ENCODE measurements around the gene UMAD1.

Gene UMAD1

DNA sequence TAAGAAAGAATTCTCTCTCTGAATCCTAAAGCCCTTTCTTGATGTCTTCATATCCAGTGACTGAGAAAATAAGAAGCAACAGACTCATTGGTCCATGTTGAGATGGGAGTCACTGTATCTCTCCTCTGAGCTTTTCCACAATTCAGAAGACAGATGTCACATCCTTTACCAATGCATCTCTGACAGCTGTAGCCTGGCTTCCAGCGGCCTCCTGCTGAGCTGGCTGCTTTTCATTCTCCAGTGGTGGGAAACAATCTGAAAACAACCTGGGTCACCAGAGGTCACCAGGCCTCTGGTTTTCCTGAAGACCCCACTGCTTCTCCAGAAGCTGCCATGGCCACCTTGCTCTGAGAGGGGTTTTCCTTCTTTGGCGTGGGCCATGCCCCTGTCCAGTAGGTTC is 96.1 kb downstream of the UMAD1 start:
- no peak for DNase-seq

DNA sequence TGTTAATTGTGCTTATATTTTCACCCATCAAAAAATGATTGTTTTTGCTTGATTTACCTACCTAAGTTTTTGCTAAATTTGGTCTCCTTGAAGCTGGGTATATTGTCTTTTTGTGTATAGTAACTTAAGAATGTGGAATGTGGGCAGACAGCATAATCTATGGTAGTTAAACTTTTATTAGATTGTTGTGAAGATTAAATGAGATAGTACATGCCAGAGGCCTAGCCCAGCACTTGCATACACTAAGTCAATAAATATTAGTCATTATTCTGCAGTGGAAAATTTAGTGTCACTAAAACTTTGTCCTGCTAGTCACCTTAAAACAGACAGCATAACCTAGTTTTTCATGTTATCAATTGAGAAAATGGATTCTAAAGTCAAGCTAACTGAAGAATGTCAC is 97.1 kb downstream of the UMAD1 start:
- no peak for DNase-seq

DNA sequence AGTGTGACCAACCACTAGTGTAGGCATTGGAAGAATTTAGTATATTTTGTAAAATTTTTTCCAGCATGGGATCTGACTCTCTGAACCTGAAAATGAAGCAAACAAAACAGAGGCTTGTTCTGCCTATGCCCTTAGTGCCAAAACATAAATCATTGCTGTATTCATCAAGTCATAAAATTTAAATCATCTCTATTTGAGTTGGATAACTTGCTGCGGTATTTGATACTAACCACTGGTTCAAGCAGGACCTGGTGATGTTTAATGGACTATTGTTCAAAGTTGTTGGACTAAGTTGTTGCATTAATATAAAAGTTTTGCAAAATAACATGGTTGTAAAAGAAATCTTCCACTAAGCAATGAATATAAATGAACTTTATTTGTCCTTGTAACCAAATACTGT is 97.6 kb downstream of the UMAD1 start:
- DNase-seq = no peak

DNA sequence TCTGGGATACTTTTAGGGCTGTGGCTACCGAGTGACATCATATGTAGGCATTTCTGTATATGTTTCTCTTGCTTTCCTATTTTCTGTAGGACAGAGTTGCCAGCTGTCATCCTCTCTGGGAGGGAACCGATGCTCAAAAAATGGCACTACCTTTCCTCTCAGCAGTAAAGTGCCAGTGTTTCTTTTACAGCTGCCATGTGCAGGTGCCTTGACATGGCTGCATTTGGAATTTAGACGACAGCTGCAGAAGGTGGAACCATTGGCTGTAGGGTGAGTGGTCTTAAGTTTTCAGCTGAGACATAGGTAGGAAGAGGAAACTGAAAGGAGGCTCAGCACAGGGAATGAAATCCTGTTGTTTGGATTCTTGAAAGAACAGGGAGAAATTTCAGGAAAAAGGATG is 98.1 kb downstream of the UMAD1 start:
- no peak for DNase-seq

DNA sequence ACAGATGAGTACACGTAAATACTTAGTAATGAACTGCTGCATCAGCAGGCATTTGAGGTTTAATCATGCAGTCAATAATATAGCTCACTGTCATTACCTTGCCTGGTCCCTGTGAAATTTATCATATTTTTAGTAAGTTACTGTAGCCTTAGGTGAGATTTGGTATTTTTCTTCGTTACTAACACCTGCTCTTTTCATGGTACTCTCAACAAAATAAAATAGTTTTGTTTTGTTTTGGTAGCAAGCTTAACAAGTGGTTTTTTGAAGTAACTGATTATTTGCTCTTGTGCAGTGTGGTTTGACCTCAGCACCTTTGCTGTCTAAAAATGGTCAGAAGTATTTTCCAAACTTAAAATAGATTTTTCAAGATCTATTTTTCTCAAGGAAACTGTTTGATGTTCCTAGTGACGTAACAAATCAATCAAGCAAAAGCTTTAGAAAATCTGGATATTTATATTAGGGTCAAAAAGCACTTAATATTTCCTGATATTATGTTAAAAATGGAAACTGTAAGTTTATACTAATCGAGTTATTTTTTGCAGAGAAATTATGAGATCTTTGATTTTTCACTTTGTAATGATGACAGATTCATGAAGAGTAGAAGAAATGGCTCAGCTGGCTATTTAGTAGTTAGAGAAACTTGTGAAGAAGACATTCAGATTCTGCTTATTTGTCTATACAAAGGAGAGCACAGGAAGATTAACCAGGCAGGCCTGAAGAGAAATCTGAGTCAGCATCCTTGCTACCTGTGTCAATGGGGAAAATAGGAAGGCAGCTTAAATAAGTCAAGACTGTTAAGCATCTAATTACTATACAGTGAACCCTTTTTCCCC is 98.9 kb downstream of the UMAD1 start:
- DNase-seq = no peak

DNA sequence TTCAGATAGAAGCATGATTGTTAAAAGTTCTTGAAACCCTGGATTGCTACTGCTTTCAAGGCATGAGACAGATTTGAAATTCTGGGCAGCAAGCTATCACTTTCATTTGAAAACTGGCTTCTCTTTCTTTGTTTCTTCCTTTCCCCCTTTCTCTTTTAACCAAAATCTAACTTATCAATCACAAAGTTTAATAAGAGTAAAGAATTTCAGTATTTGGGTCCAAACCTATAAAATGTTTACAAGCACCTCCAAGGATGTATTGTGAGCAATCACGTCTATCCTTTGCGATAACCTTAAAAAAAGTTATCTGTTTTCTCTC is 99.4 kb downstream of the UMAD1 start:
- DNase-seq = no peak

DNA sequence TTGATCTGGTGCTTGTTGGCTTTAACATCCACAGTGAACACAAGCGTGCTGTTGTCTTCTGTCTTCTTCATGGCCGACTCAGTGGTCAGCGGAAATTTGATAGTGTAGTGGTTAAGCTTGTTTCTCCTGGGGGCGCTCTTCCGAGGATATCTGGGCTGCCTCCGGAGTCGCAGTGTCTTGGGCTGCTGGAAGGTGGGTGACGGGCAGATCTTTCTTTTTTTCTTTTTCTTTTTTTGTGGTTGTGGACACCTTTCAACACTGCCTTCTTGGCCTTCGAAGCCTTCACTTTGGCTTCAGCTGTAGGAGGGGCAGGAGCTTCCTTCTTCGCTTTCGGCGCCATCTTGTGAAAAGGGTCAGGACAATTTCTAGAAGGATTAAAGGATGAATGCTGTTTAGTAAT is 101.7 kb downstream of the UMAD1 start:
- no peak for DNase-seq

DNA sequence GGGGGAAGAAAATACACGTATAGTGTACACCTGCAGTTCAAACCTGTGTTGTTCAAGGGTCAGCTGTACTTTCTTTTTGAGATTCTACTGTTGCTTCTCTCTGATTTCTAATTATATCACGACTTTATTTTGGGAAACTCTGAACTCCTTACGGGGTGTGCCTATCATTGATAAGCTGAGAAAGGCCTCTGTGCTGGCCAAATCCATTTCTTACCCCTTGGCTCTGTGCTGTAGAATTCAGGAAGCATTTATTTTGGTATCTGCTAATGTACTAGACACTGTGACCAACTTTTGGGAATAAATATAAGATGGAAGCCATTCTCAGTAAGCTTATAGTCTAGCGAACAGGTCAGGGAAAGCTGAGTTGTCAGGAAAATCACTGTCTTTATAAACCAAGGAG is 104.7 kb downstream of the UMAD1 start:
- DNase-seq = no peak

DNA sequence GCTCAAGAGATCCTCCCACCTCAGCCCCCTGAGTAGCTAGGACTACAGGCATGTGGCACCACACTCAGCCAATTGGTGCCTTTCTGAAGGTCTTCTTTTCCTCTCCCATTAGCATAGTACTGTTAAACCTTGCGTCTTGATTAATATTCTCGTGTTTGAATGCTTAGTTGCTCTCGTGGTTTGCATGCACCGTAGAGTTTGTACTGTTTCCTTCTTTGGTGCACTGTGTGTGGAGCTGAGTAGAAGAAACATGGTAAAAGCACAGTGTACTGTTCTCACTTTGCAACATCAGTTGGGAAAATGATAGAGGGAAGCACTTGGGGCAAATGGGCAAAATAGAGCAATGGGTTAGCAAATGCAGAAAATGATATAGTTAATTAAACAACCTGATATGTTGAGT is 105.4 kb downstream of the UMAD1 start:
- no peak for DNase-seq

DNA sequence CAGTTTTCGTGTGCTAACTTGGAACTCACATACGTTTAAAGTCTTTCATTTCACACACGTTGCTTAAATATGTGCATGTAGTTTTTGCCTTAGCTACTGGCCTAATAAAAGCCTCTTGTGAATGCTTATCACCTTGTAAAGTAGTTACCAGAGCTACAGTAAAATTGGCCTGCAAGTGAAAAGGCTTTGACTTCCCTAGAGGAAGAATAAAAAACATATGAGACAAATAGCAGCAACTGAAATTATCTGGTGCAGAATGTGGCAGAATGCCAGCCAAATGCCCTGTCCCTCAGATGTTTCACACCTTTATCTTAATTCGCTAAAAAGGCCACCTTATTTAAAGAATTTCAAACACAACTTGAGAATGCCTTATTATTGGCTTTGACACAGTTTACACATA is 105.9 kb downstream of the UMAD1 start:
- no peak for DNase-seq

DNA sequence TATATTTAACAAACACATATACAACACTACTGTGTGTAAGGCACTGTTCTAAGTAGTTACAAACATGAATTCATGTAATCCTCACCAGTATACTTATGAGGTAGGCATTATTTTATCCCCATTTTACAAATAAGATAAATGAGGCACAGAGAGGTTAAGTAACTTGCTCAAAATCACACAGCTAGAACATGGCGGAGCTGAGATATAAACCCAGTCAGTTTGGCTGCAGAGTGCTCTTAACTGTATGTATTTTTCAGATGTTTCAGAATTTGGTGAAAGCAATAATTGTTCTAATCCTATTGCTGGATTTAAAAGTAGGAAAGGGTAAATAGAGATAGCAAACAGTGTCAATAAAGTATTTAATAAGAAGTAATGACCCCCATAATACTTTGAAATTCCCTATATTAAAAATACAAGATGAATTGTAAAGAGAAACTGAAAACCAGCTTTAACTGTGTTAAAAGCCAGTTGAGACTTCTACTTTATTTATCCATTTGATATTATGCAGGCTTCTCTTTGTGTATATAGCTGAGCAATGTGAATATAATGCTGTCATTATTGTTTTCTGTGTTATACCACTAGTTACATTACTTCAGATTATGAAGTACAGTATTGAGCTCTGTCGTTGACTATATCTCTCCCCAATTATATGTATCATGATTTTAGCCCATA is 110.2 kb downstream of the UMAD1 start:
- DNase-seq = no peak

DNA sequence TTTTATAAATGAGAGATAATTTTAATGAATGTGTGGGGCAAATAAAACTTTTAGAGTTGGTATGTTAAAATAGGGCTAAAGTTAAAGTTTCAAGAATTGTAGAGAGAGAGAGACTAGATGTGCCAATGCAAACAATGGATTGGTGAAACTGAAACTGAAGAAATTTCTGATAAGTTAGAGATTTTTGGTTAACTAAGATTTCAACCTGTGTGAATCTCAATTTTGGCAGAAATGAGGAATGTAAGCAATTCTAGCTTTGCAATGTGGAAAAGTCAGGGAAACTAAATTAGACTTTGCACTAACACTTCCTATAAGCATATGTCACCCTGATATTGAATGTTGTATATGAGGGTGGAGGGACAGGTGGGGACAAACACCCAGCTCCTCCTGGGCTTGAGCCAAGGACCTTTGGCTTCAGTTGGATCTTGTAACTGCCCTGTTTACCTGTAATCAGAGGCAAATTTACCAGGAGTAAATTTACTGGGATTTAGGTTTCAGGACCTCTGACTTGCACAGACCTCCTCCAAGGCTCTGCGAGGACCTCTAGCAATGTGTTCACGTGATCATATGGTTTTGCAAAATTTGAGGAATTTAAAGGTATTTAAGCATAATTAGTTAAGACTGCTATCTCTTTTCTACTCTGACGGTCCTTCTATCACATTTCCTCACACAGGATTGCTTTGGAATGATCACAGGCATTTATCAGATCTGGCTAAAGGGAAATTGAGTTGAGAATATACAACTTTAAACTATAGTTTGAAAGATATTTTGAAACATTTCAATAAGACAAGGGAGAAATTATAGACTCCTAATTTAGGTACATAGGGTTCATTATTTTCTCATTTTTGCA is 110.9 kb downstream of the UMAD1 start:
- no peak for DNase-seq

DNA sequence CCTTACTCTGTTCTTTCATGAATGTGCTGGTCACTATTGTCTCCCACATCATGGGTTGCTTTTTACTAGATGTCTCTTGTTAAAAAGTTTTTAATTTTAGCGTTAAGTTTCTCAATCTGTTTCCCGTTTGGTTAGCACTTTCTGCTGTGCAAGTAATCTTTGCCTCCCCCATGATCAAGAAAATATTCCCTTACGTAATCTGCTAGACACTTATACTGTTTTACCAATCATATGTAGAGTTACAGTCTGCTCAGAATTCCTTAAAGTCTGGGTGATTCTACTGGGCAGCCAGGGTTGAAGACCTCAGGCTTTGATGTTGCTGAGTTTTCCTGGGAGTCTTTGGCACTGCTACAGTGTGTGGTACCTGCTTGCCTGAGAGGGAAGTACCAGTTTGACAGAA is 116.0 kb downstream of the UMAD1 start:
- no peak for DNase-seq

DNA sequence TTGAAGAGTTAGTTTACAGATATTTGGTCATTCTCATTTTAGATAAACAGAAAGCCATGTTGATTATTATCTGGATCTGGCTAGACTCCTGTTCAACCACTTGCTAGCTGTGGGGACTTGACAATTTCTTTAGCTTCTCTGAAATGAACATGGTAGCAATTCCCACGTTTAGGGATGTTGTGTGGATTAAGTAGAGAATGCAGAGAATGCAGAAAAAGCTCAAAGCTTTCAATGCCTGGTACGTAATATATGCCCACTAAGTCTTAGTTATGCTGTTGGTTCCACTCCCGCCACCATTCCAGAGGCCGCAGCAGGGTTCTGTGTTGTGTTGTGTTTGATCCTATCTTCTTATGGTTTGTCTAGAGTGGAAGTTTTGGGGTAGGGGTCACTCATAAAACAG is 117.0 kb downstream of the UMAD1 start:
- no peak for DNase-seq

DNA sequence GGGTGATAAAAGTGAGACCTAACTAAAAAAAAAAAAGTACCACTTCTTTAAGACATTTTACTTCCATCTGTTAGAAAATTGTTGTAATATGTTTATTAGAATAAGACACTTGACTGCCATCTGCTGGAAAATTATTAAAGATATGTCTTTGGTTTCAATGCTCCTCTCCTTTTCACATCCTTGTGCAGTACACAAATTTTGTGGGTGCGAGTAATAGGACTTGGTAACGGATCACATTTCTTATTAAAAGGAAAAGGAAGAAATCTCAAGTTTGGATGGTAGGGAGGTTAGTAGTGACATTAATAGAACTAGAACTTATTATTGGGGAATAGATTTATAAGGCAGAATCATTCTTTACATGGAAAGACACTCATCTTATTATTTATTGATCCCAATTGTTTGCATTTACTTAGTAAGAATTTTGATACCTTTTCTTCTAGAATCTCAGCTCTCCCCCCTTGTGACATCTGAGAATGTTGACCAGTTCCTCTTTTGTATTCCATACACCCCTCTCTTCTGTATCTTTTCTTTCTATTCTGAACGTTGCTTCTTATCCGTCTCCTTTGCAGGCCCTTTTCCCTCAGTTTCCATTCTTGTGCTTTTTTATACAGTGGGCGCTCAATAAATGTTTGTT is 120.9 kb downstream of the UMAD1 start:
- DNase-seq = no peak

DNA sequence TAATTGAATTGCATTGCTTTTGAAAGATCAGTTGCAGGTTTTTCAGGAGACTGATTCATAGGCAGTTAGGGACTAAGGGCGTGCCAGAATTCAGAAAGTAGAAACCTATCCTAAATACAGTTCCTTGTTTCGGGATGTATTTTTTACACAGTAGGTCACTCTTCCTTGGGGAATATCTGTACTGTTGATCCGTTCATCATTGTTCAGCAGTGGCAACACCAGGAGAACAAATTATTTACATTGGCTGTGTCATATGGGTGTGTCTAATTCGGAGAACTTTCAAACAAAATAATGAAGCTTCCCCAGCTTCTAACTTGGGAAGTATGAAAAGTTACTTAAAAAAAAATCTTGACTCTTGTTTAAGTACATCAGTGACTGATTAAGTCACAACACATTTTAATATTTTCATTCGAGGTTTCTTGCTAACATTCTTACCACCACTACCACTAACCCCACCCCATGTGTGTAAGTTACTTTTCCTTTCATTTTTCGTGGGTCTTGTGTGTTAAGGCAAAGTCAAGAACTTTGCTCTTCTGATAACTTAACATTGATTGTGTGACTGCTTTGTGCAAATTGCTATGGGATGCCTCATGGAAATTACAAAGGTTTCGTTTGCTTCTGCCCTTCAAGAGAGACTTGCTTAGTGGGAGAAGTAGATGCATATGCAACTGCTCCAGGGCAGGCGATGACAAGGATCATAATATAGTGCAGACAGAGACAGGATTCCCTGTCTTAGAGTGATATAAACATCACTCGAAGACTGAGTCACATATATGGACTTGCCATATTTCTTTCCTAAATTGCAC is 121.6 kb downstream of the UMAD1 start:
- no peak for DNase-seq

DNA sequence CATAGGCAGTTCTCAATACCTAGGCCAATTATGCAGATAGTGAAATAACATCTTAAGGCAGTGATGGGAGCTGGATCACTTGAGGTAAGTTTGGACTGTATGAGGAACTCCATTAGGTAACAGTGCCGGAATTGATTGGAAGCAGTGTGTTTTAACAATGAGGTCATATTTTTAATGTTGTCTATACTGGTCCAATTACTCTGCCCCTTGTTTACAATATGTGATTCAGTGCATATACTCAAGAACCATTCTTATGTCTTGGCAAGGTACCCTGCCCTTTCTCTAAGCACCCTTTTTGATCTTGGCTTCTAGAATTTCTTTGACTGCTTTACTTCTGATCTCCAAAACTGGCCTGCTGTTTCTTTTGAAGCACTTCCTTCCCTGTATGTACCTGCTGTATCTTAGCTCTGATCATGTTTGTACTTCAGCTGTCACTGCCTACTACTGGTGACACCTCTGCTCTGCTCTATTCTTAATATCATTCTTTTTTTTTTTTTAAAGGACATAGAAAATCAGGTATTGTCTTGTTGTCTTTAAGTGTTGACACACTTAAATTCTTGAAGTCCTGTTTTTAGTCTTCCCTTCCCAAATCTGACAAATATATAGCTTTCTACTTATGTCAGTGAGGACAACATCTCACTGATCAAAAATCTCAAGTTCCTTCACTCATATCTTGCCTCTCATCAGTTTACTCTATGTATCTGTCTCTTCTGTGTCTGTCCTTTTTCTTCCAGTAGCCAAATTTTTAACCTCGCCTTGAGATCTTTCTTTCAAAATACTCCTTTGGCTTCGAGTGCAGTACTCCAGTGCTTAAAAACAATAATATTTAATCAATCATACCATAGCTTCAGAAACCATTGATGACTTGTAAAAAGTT is 124.2 kb downstream of the UMAD1 start:
- no peak for DNase-seq

DNA sequence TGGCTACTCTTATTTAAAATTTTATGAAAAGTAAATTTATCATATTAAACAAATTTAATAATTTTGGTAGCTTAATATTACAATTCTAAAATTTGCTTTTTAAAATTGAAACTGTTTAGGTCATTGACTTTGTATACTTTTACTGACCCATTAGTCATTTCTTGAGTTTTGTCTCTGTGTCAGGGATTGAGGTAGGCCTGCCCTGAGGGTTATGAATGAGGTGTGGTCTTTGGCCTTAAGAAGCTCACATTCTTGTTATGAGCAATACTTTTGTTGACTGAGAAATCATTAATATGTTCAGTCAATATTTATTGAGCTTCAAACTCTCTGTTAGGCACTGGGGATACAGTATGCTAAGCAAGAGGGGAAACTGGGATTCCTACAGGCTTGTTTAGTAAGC is 124.9 kb downstream of the UMAD1 start:
- no peak for DNase-seq

DNA sequence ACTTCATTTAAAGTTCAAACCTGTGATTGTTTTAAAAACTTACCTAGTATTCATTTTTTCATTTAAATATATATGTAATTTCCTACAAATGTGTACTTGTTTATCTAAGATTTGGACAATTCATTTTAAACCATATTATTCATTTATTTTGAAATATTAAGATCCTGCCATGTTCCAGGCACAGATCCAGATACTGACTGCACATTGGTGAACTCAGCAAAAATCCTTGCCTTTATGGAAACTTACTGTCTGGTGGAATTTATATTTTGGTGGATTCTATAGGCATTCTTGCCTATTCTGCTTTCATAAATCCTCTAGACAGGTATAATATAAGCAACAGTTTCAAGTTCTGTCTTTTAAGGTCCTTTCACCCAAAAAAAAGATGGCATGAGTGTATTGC is 126.1 kb downstream of the UMAD1 start:
- no peak for DNase-seq

DNA sequence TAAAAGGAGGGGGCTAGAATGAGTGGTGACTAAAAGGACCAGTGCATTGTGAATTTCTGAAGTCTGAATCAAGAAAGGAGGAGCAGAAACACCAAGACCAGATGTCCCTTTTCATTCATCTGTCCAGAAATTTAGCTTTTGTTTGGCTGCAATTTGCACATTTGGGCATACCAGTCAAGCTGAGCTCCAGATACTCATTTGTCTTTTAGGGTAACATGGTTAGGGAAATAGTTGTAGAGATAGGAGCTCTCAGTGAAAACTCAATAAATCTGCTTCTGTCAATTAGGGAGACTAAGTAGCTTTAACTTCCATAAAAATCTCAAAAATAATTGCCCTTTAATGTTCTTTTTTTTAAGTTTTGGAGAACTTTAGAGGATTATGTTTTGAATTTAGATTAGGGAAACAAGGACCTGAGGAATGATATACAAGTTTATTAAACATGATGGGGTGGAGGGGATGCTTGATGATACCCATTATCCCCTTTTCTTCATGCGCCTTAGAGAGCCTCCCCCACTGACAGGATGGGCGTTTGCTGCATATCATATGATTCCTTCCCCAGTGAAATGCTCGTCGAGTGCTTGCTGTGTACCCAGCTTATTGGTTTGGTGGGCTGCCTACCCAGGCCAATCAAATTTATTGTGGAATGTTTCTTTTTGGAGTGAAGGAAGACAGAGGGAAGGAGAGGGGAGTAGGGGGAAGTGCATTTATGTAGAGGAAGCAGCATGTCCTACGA is 128.6 kb downstream of the UMAD1 start:
- no peak for DNase-seq
